OCI-LY3 (cell line): ENCODE data around the gene DIPK1A.

Experiments used
- EZH2phosphoT487 ChIP-seq: fragments of 200-600 bp; shearing (Covaris generic); IDR thresholded peaks from 2 replicates; pipeline ENCODE4 v1.6.1; 2018; ENCODE audit warnings: antibody characterized with exemption, mixed run types, low read depth
- TF ChIP-seq, protein P1 (sequence below): fragments of 200-600, 300-600 bp; sonication (generic); IDR thresholded peaks from 2 replicates; pipeline ENCODE4 v1.5.1; 2014; ENCODE audit warnings: antibody characterized with exemption, low read length, low read depth

DNA sequence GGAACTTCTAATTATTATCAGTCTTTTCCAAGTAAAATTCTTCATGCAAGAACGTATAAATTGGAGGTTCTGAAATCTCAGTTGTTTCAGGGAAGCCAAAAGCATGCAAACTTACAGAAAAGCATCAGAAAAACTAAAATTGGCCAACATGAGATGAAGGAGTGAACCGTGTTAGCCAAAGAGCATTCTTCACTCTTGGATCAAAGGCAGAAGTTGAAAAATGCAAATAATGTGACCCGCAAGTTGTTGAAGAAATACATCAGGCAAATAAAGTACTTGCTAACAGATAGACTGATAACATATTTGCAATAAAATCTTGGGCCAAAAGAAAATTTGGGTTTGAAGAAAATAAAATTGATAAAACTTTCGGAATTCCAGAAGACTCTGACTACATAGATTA, 29.6 kb downstream of the DIPK1A start:
- TF ChIP-seq, protein P1, sequence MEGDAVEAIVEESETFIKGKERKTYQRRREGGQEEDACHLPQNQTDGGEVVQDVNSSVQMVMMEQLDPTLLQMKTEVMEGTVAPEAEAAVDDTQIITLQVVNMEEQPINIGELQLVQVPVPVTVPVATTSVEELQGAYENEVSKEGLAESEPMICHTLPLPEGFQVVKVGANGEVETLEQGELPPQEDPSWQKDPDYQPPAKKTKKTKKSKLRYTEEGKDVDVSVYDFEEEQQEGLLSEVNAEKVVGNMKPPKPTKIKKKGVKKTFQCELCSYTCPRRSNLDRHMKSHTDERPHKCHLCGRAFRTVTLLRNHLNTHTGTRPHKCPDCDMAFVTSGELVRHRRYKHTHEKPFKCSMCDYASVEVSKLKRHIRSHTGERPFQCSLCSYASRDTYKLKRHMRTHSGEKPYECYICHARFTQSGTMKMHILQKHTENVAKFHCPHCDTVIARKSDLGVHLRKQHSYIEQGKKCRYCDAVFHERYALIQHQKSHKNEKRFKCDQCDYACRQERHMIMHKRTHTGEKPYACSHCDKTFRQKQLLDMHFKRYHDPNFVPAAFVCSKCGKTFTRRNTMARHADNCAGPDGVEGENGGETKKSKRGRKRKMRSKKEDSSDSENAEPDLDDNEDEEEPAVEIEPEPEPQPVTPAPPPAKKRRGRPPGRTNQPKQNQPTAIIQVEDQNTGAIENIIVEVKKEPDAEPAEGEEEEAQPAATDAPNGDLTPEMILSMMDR: no peak
- no peak for TF ChIP-seq EZH2phosphoT487
